IMR-90 (cell line): Measurements from ENCODE around the gene SYNE1. TPM values are rescaled to one million over a fixed set of nuclear protein-coding genes. Genes with fewer than 3 reads are reported as not detected.

Experiments
- ATAC-seq: fragments of 200-7000 bp; cut with Tn5 transposase; 2 replicates; pipeline ENCODE4 v1.9.1; 2020; ENCODE audit warnings: low read depth, mild to moderate bottlenecking, moderate library complexity
- BruUV-seq: library from RNA; stranded (reverse); fragments of 400-500 nt; replicated peaks from 2 replicates; lab custom pipeline; 2021; lab: Mats Ljungman, UMichigan
- CTCF ChIA-PET: fragments of 300-600 bp; formaldehyde crosslinking; extraction: SDS; loops from one replicate; lab custom pipeline; 2021; ENCODE audit warnings: antibody characterized with exemption; lab: Yijun Ruan, JAX
- POLR2A ChIA-PET: fragments of 300-600 bp; sonication (Branson Sonifier 250); formaldehyde crosslinking; loops from one replicate; lab custom pipeline; 2022; ENCODE audit warnings: antibody characterized with exemption; ENCODE audit not compliant: unreplicated experiment; lab: Charles Lee
- DNase-seq: peaks from one replicate; pipeline ENCODE4 v3.0.0; 2013
- H2AFZ ChIP-seq: replicated peaks from 2 replicates; pipeline ENCODE3; 2013; ENCODE audit warnings: low read length, mild to moderate bottlenecking; ENCODE audit not compliant: poor library complexity
- H2AK5ac ChIP-seq: 2 replicates; pipeline ENCODE4 v1.6.1; 2013; ENCODE audit warnings: low read depth, low read length, inconsistent platforms
- H2AK9ac ChIP-seq: replicated peaks from 2 replicates; pipeline ENCODE3; 2013; ENCODE audit warnings: mild to moderate bottlenecking, low read depth, low read length, moderate library complexity; ENCODE audit not compliant: poor library complexity
- H2BK120ac ChIP-seq: 2 replicates; pipeline ENCODE4 v1.6.1; 2013; ENCODE audit warnings: low read depth, low read length, inconsistent platforms
- H2BK15ac ChIP-seq: 3 replicates; pipeline ENCODE4 v1.6.1; 2013; ENCODE audit warnings: low read depth, low read length, inconsistent platforms
- H2BK20ac ChIP-seq: 2 replicates; pipeline ENCODE4 v1.6.1; 2013; ENCODE audit warnings: low read depth, mild to moderate bottlenecking, inconsistent platforms, low read length, moderate library complexity
- H2BK5ac ChIP-seq: 2 replicates; pipeline ENCODE4 v1.6.1; 2013; ENCODE audit warnings: mild to moderate bottlenecking, low read depth, low read length, inconsistent platforms; ENCODE audit not compliant: poor library complexity, severe bottlenecking
- H3K14ac ChIP-seq: replicated peaks from 2 replicates; pipeline ENCODE4 v1.6.1; 2013; ENCODE audit warnings: low read depth, low read length, inconsistent platforms
- H3K18ac ChIP-seq: 2 replicates; pipeline ENCODE4 v1.6.1; 2013; ENCODE audit warnings: low read depth, low read length, control low read depth
- H3K23ac ChIP-seq: 2 replicates; pipeline ENCODE4 v1.6.1; 2013; ENCODE audit warnings: low read depth, low read length, inconsistent platforms
- H3K27ac ChIP-seq: 2 replicates; pipeline ENCODE4 v1.5.1; 2013; ENCODE audit warnings: mild to moderate bottlenecking, control low read depth, low read length; ENCODE audit not compliant: insufficient read depth
- H3K27me3 ChIP-seq: 2 replicates; pipeline ENCODE4 v1.6.1; 2013; ENCODE audit warnings: low read length; ENCODE audit not compliant: control insufficient read depth, insufficient read depth
- H3K36me3 ChIP-seq: 2 replicates; pipeline ENCODE4 v1.6.1; 2013; ENCODE audit warnings: low read length, mixed read lengths; ENCODE audit not compliant: control insufficient read depth, insufficient read depth
- H3K4ac ChIP-seq: 2 replicates; pipeline ENCODE4 v1.6.1; 2013; ENCODE audit warnings: low read depth, low read length, inconsistent platforms
- H3K4me1 ChIP-seq: 2 replicates; pipeline ENCODE4 v1.6.1; 2013; ENCODE audit warnings: low read length, mixed read lengths; ENCODE audit not compliant: control insufficient read depth, insufficient read depth
- H3K4me2 ChIP-seq: 2 replicates; pipeline ENCODE4 v1.6.1; 2013; ENCODE audit warnings: low read depth, mild to moderate bottlenecking, control low read depth, low read length, moderate library complexity
- H3K4me3 ChIP-seq: 2 replicates; pipeline ENCODE4 v1.5.1; 2013; ENCODE audit warnings: low read depth, mild to moderate bottlenecking, control low read depth, low read length, moderate library complexity; ENCODE audit not compliant: insufficient read depth
- H3K56ac ChIP-seq: 2 replicates; pipeline ENCODE4 v1.6.1; 2013; ENCODE audit warnings: low read length, inconsistent platforms; ENCODE audit not compliant: insufficient read depth; ENCODE audit errors: extremely low read depth
- H3K79me1 ChIP-seq, 2 experiments: 2 replicates each; pipeline ENCODE4 v1.6.1; 2013; ENCODE audit warnings: low read length in 2 of 2, inconsistent platforms in 1 of 2, low read depth in 1 of 2
- H3K9ac ChIP-seq: 2 replicates; pipeline ENCODE4 v1.6.1; 2013; ENCODE audit warnings: low read depth, low read length, control low read depth
- H3K9me1 ChIP-seq: 2 replicates; pipeline ENCODE4 v1.6.1; 2013; ENCODE audit warnings: low read length, inconsistent platforms; ENCODE audit not compliant: insufficient read depth
- H3K9me3 ChIP-seq: 2 replicates; pipeline ENCODE4 v1.6.1; 2013; ENCODE audit warnings: low read length; ENCODE audit not compliant: control insufficient read depth, insufficient read depth
- H4K20me1 ChIP-seq: 2 replicates; pipeline ENCODE4 v1.6.1; 2013; ENCODE audit warnings: low read length, inconsistent platforms; ENCODE audit not compliant: insufficient read depth
- H4K5ac ChIP-seq: 2 replicates; pipeline ENCODE4 v1.6.1; 2013; ENCODE audit warnings: mild to moderate bottlenecking, low read depth, low read length, control low read depth
- H4K8ac ChIP-seq, 2 experiments: 2 replicates each; pipeline ENCODE4 v1.6.1; 2013; ENCODE audit warnings: low read depth in 2 of 2, low read length in 2 of 2, control low read depth in 1 of 2, inconsistent platforms in 1 of 2
- H4K91ac ChIP-seq: 2 replicates; pipeline ENCODE4 v1.6.1; 2013; ENCODE audit warnings: low read depth, low read length, inconsistent platforms; ENCODE audit not compliant: insufficient read depth
- BHLHE40 ChIP-seq: fragments of 150-350 bp; IDR thresholded peaks from 2 replicates; pipeline ENCODE4 v1.6.1; 2016; ENCODE audit warnings: mild to moderate bottlenecking, low read depth, low read length
- CEBPB ChIP-seq: IDR thresholded peaks from 2 replicates; pipeline ENCODE4 v1.6.1; 2012; ENCODE audit warnings: low read depth, low read length, improper control_type of control experiment
- CHD1 ChIP-seq: IDR thresholded peaks from 2 replicates; pipeline ENCODE4 v1.6.1; 2012; ENCODE audit warnings: low read depth, low read length, improper control_type of control experiment
- CTCF ChIP-seq: conservative IDR thresholded peaks from 2 replicates; pipeline ENCODE4 v1.5.1; 2012; ENCODE audit warnings: mild to moderate bottlenecking, low read depth, low read length, improper control_type of control experiment
- ELK1 ChIP-seq: fragments of 150-350 bp; IDR thresholded peaks from 2 replicates; pipeline ENCODE4 v1.6.1; 2016; ENCODE audit warnings: low read depth, mild to moderate bottlenecking, low read length, moderate library complexity, borderline replicate concordance
- FOS ChIP-seq: fragments of 150-350 bp; IDR thresholded peaks from 2 replicates; pipeline ENCODE4 v1.6.1; 2016; ENCODE audit warnings: low read depth, low read length
- MAFK ChIP-seq: IDR thresholded peaks from 2 replicates; pipeline ENCODE4 v1.6.1; 2012; ENCODE audit warnings: low read depth, low read length, improper control_type of control experiment
- MAZ ChIP-seq: IDR thresholded peaks from 2 replicates; pipeline ENCODE4 v1.6.1; 2012; ENCODE audit warnings: low read depth, mild to moderate bottlenecking, low read length, improper control_type of control experiment, moderate library complexity, borderline replicate concordance
- MXI1 ChIP-seq: IDR thresholded peaks from 2 replicates; pipeline ENCODE4 v1.6.1; 2012; ENCODE audit warnings: low read depth, mild to moderate bottlenecking, low read length, moderate library complexity, borderline replicate concordance
- NFE2L2 ChIP-seq: fragments of 150-350 bp; IDR thresholded peaks from 2 replicates; pipeline ENCODE4 v1.6.1; 2016; ENCODE audit warnings: low read depth, mild to moderate bottlenecking, low read length
- POLR2A ChIP-seq: IDR thresholded peaks from 2 replicates; pipeline ENCODE4 v1.6.1; 2012; ENCODE audit warnings: mild to moderate bottlenecking, low read depth, low read length
- RAD21 ChIP-seq: IDR thresholded peaks from 2 replicates; pipeline ENCODE4 v1.6.1; 2012; ENCODE audit warnings: low read length, improper control_type of control experiment
- RCOR1 ChIP-seq: IDR thresholded peaks from 2 replicates; pipeline ENCODE4 v1.6.1; 2012; ENCODE audit warnings: mild to moderate bottlenecking, low read length, improper control_type of control experiment; ENCODE audit not compliant: insufficient replicate concordance
- RFX5 ChIP-seq: IDR thresholded peaks from 2 replicates; pipeline ENCODE4 v1.8.0; 2012; ENCODE audit warnings: low read depth, mild to moderate bottlenecking, low read length, moderate library complexity
- SMC3 ChIP-seq: fragments of 150-350 bp; IDR thresholded peaks from 2 replicates; pipeline ENCODE4 v1.6.1; 2016; ENCODE audit warnings: low read depth, mild to moderate bottlenecking, antibody characterized with exemption, low read length, moderate library complexity
- USF2 ChIP-seq: fragments of 150-350 bp; IDR thresholded peaks from 2 replicates; pipeline ENCODE4 v1.6.1; 2017; ENCODE audit warnings: mild to moderate bottlenecking, antibody characterized with exemption, low read length, low read depth
- WGBS, 2 experiments: methylation state at CpG; one replicate each; pipeline versions ENCODE4 v1.1.5 to v1.1.7; 2013; ENCODE audit warnings: missing lambda C conversion rate in 2 of 2; ENCODE audit not compliant: insufficient read length in 1 of 2; ENCODE audit errors: extremely low coverage in 2 of 2; 5-methylcytosine and 5-hydroxymethylcytosine counted together
- dilution Hi-C: fragments of 300-500 bp; cut with HindIII; formaldehyde crosslinking; loops from one replicate; pipeline ENCODE4 v1.14.3; 2018; ENCODE audit warnings: low sequenced_read_pairs; ENCODE audit not compliant: unreplicated experiment
- in situ Hi-C: fragments of 300-500 bp; cut with MboI; formaldehyde crosslinking; loops from 3 replicates; pipeline ENCODE4 v1.14.3; 2019; ENCODE audit warnings: low sequenced_read_pairs, inconsistent platforms, mixed read lengths
- intact Hi-C: fragments of 100-400 bp; cut with micrococcal nuclease; formaldehyde crosslinking; loops from 2 replicates; pipeline ENCODE4 v1.10.0; 2022
- polyA plus RNA-seq, 3 experiments: library from polyadenylated mRNA; depleted of rRNA; stranded (reverse); fragments of >200 nt; gene quantifications; 2 replicates each; pipeline ENCODE4 v1.2.3, GENCODE V29; 2012; ENCODE audit warnings: low replicate concordance in 1 of 3
- total RNA-seq: library from RNA; depleted of rRNA; stranded (reverse); fragments of >200 nt; gene quantifications from 2 replicates; pipeline ENCODE4 v1.2.3, GENCODE V29; 2012

SYNE1 gene
- total and polyA plus RNA-seq, 2 of the 4 experiments (the other 2 are of a cell fraction) = 34.1 to 159 TPM

- BruUV-seq = no TSS peak
- Histone ChIP-seq H3K27ac (no peak overlapping the region), H3K4ac (no peak overlapping the region), H3K79me1 (no peaks in the 10 kb centered on the region), H3K4me2 (no peak overlapping the region), H2AK5ac (no peak overlapping the region), H3K9me1 (peaks cover 6% of the 10 kb centered on the region; the same call in 1 of the 2 replicates), H3K23ac (no peak overlapping the region), H2AFZ (no peak overlapping the region), H3K4me3 (no peak overlapping the region), H3K56ac (no peak overlapping the region), H3K4me1 (peaks cover 4% of the 10 kb centered on the region; the same call in 1 of the 2 replicates), H3K14ac (no peak overlapping the region), H3K18ac (no peak overlapping the region), H2BK15ac (no peak overlapping the region), H2BK120ac (no peak overlapping the region), H4K5ac (no peak overlapping the region), H2BK20ac (no peak overlapping the region), H3K9ac (no peak overlapping the region), H3K9me3 (no peaks in the 10 kb centered on the region), H4K8ac (no peak overlapping the region), H3K27me3 (no peaks in the 10 kb centered on the region), H4K91ac (no peak overlapping the region), H3K36me3 (no peaks in the 10 kb centered on the region), H2BK5ac (no peak overlapping the region), H2AK9ac (no peak overlapping the region), H4K20me1 (no peaks in the 10 kb centered on the region)
- TF ChIP-seq RFX5 (no peak), SMC3 (no peak), MAFK (no peak), CTCF (no peak), CEBPB (no peak), RCOR1 (no peak), NFE2L2 (no peak), BHLHE40 (no peak), POLR2A (no peak), CHD1 (no peak), MAZ (no peak), USF2 (no peak), FOS (no peak), RAD21 (no peak), MXI1 (no peak), ELK1 (no peak)
- intact Hi-C loops (no loop called here), dilution Hi-C loops (no loop called here), in situ Hi-C loops (no loop called here)
- ChIA-PET CTCF (no interaction called here), POLR2A (no interaction called here)
- ATAC-seq (no peak), DNase-seq (peak; percentile 24)
- whole genome bisulfite sequencing, 2 experiments = no CpG with 5 or more reads among the region's 4 CpGs
Observed at GRCh38 chr6:152085451-152085921, 551.7 kb downstream of the SYNE1 start.
